Measurements from ENCODE around the gene ELOVL4. TPM values are rescaled to one million over a fixed set of nuclear protein-coding genes. Genes with fewer than 3 reads are reported as not detected.

The ELOVL4 gene
- total and polyA plus RNA-seq, 2 experiments from 2014 or later: 4.7 to 6.5 TPM

- DNase-seq (ENCODE audit: low spot score): no peak
- Histone ChIP-seq H4K20me1 (ENCODE audit: insufficient read depth, poor library complexity, severe bottlenecking) (no peaks in the 10 kb centered on the region), H3K9me3 (ENCODE audit: low read depth) (no peaks in the 10 kb centered on the region), H3K4me2 (no peak overlapping the region), H3K27me3 (no peaks in the 10 kb centered on the region), H3K4me1 (ENCODE audit: insufficient read depth) (no peaks in the 10 kb centered on the region), H3K36me3 (replicated peaks; ENCODE audit: insufficient read depth, low read depth) (no peaks in the 10 kb centered on the region), H2AFZ (no peak overlapping the region), H3K27ac (no peak overlapping the region), H3K9me2 (replicated peaks; ENCODE audit: insufficient read depth) (no peaks in the 10 kb centered on the region), H3K4me3 (no peak overlapping the region), H3K79me2 (no peaks in the 10 kb centered on the region)
- WGBS (ENCODE audit: low lambda C conversion rate, missing lambda C conversion rate): 87% methylated on average over 1 of the region's 1 CpG
- TF ChIP-seq EZH2phosphoT487 (IDR thresholded peaks at IDR 0.05; ENCODE audit: low read depth, severe bottlenecking, unreplicated experiment): no peak
- no peak for TF ChIP-seq CTCF (IDR thresholded peaks at IDR 0.05; ENCODE audit: poor library complexity)
- no peak for TF ChIP-seq EZH2 (IDR thresholded peaks at IDR 0.05; ENCODE audit: borderline replicate concordance)
These were observed 35.4 kb downstream of the ELOVL4 start for GRCh38 chr6:79911992-79912391.

- TF ChIP-seq EZH2 (IDR thresholded peaks at IDR 0.05; ENCODE audit: borderline replicate concordance): no peak
- no peak for TF ChIP-seq CTCF (IDR thresholded peaks at IDR 0.05; ENCODE audit: poor library complexity)
- TF ChIP-seq EZH2phosphoT487 (IDR thresholded peaks at IDR 0.05; ENCODE audit: low read depth, severe bottlenecking, unreplicated experiment): no peak
- DNase-seq (ENCODE audit: low spot score): no peak
- Histone ChIP-seq H4K20me1 (ENCODE audit: insufficient read depth, poor library complexity, severe bottlenecking) (no peaks in the 10 kb centered on the region), H3K4me2 (no peak overlapping the region), H3K9me3 (ENCODE audit: low read depth) (no peaks in the 10 kb centered on the region), H3K4me3 (no peak overlapping the region), H3K36me3 (replicated peaks; ENCODE audit: insufficient read depth, low read depth) (no peaks in the 10 kb centered on the region), H3K27me3 (no peaks in the 10 kb centered on the region), H3K4me1 (ENCODE audit: insufficient read depth) (no peaks in the 10 kb centered on the region), H3K79me2 (no peaks in the 10 kb centered on the region), H3K27ac (no peak overlapping the region), H2AFZ (no peak overlapping the region), H3K9me2 (replicated peaks; ENCODE audit: insufficient read depth) (no peaks in the 10 kb centered on the region)
- 95% methylated on average over 3 of the region's 3 CpGs for WGBS (ENCODE audit: low lambda C conversion rate, missing lambda C conversion rate)
These were observed 37.8 kb downstream of the ELOVL4 start for GRCh38 chr6:79909517-79909916.

GRCh38 chr6:79902046-79902445 is 45.3 kb downstream of the ELOVL4 start:
- H3K4me1 ChIP-seq (ENCODE audit: insufficient read depth): no peaks in the 10 kb centered on the region
- no peaks in the 10 kb centered on the region for H3K9me2 ChIP-seq (replicated peaks; ENCODE audit: insufficient read depth)
- no peaks in the 10 kb centered on the region for H4K20me1 ChIP-seq (ENCODE audit: insufficient read depth, poor library complexity, severe bottlenecking)
- H3K79me2 ChIP-seq: no peaks in the 10 kb centered on the region
- H3K4me2 ChIP-seq: no peak overlapping the region
- no peak overlapping the region for H3K27ac ChIP-seq
- H2AFZ ChIP-seq: no peak overlapping the region
- no peak overlapping the region for H3K4me3 ChIP-seq
- no peak for DNase-seq (ENCODE audit: low spot score)
- WGBS (ENCODE audit: low lambda C conversion rate, missing lambda C conversion rate): 83% methylated on average over 2 of the region's 2 CpGs
- no peaks in the 10 kb centered on the region for H3K27me3 ChIP-seq
- TF ChIP-seq EZH2phosphoT487 (IDR thresholded peaks at IDR 0.05; ENCODE audit: low read depth, severe bottlenecking, unreplicated experiment) (no peak), EZH2 (IDR thresholded peaks at IDR 0.05; ENCODE audit: borderline replicate concordance) (no peak), CTCF (IDR thresholded peaks at IDR 0.05; ENCODE audit: poor library complexity) (no peak)
- no peaks in the 10 kb centered on the region for H3K36me3 ChIP-seq (replicated peaks; ENCODE audit: insufficient read depth, low read depth)
- no peaks in the 10 kb centered on the region for H3K9me3 ChIP-seq (ENCODE audit: low read depth)

- H3K9me3 ChIP-seq (ENCODE audit: low read depth): no peaks in the 10 kb centered on the region
- no peak overlapping the region for H3K4me3 ChIP-seq
- no peaks in the 10 kb centered on the region for H3K79me2 ChIP-seq
- TF ChIP-seq EZH2phosphoT487 (IDR thresholded peaks at IDR 0.05; ENCODE audit: low read depth, severe bottlenecking, unreplicated experiment) (no peak), EZH2 (IDR thresholded peaks at IDR 0.05; ENCODE audit: borderline replicate concordance) (no peak), CTCF (IDR thresholded peaks at IDR 0.05; ENCODE audit: poor library complexity) (no peak)
- H3K4me1 ChIP-seq (ENCODE audit: insufficient read depth): no peaks in the 10 kb centered on the region
- no peak overlapping the region for H3K27ac ChIP-seq
- DNase-seq (ENCODE audit: low spot score): no peak
- no peak overlapping the region for H2AFZ ChIP-seq
- H4K20me1 ChIP-seq (ENCODE audit: insufficient read depth, poor library complexity, severe bottlenecking): no peaks in the 10 kb centered on the region
- no peaks in the 10 kb centered on the region for H3K27me3 ChIP-seq
- no peaks in the 10 kb centered on the region for H3K36me3 ChIP-seq (replicated peaks; ENCODE audit: insufficient read depth, low read depth)
- no peak overlapping the region for H3K4me2 ChIP-seq
- no peaks in the 10 kb centered on the region for H3K9me2 ChIP-seq (replicated peaks; ENCODE audit: insufficient read depth)
- 93% methylated on average over 1 of the region's 1 CpG for WGBS (ENCODE audit: low lambda C conversion rate, missing lambda C conversion rate)
These were observed 49.3 kb downstream of the ELOVL4 start for GRCh38 chr6:79898076-79898475.

Measured in hepatocyte (in vitro differentiated cells).